AG08396 (cell line): ENCODE results near the gene AMIGO1.

Experiments
- DNase-seq: peaks from one replicate; pipeline ENCODE4 v3.0.0; 2012; ENCODE audit warnings: low spot score, mixed read lengths

Gene AMIGO1

GRCh38 chr1:109454497-109455133, 54.9 kb downstream of the AMIGO1 start:
- no peak for DNase-seq
